Right hindlimb (tissue), 1 donor: ENCODE data around the gene TMX1.
"Not testable (repeated sequence)": the region's sequence is repeated elsewhere in the genome, so short reads cannot be mapped to it uniquely, and the experiment has no call there.

ENCODE experiments used
- DNase-seq: peaks from one replicate; pipeline ENCODE4 v3.0.0-alpha.2; 2018

Gene TMX1

GRCh38 chr14:51239813-51240803, at the start of gene TMX1:
Gene TMX1 (plus strand): TSS chr14:51240247. CDS start chr14:51240293, 46 bp downstream.
- peak; percentile 98 for DNase-seq

DNA sequence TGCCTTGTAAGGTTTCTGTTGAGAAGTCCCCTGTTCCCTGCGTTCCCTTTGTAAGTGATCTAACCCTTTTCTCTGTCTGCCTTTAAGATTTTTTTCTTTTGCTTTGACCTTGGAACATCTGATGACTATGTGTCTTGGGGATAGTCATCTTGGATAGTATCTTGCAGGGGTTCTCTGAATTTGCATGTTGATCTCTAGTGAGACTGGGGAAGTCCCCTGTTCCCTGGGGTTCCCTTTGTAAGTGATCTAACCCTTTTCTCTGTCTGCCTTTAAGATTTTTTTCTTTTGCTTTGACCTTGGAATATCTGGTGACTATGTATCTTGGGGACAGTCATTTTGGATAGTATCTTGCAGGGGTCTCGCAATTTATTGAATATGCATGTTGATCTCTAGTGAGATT, 38.2 kb upstream of the TMX1 start:
- DNase-seq: no peak

DNA sequence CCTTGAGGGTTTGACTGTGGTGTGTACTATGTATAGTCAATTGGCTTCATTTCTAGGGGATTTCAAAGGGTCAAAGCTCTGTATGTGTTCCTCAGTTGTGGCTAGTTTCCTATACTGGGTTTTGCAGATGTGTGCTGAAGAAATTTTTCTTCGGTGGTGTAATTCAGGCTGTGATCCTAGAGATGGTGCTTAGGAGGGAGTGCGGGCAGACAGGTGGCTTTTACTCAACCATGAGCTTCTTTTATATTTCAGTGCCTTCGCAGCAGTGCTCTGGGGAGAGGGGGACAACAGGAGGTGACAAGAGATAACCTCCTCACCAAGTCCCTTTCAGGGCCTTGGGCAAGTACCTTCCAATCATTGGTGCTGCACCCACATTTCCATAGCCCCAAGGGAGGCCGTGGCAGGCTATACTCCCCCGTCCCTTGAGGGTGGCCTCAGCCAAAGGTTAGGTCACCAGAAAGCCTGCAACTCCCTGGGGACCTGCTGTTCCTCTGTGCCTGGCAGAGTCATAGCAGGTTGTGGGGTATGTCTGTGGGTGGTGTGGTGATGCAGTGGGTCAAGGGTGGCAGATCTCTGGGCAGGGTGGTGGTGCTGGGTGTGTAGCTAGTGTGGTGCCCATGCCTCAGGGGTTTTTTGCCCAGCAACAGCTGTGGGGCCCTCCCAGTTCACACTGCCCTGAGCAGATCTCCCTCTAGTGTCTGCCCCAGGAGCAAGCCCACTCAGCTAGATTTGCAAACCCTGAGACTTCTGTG, 37.0 kb upstream of the TMX1 start:
- no peak for DNase-seq

DNA sequence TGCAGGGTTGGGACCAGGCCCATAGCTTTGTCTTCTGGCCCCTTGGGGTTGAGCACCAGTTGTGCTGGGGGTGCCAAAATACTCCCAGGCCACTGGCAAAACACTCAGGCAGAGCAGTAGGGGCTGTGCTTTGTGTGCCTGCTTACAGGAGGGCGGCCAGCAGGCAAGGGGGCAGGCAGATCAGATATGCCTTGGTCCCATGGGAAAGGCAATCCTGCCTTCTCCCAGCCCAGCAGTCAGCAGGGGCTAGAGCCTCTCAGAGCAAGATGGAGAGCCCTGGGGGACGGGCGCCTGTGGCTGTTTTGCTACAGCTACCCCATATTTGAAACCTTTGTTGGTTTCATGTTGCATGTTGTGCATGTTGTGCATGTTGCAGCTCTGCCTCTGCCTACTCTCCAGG, 36.2 kb upstream of the TMX1 start:
- no peak for DNase-seq

GRCh38 chr14:51205486-51205885, 34.6 kb upstream of the TMX1 start:
- no peak for DNase-seq

GRCh38 chr14:51206462-51206861, 33.6 kb upstream of the TMX1 start:
- no peak for DNase-seq

DNA sequence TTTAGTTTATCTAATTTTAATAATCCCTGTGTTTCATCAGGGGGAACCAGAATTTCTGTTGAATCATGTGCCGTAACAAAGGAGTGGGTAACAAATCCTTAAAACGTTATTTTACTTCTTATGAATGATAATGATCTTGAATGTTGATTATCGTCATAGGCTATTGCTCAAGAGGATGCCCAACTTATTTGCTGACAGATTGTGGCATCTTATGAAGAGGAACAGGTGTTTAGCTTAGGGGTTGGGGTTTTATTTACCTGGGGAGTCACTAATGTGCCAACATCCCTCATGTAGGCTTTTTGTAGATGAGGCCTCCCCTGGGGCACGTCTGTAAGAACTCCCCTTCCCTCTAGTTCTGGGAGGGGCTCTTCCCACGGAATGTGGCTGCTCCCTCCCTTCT, 32.4 kb upstream of the TMX1 start:
- DNase-seq: no peak

- no peak for DNase-seq
Measured at GRCh38 chr14:51208982-51209381, 31.1 kb upstream of the TMX1 start.

DNA sequence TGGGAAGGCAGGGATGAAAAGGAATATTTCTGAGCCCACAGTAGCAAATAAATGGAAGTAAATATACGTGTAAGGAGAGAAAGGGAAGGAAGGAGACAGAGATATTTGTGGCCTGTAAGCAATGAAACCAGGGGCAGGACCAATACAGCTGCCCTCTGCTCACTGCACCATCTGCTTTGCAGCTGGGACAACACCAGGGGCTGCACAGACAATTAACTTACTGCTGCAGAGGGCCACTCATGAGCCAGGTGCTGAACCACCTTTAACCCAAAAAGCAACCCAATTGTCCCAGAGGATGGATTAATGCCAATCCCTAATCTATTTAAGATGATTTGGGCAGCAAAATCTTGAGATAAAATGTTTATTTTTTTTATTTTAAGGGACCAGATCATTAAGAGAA, 30.6 kb upstream of the TMX1 start:
- no peak for DNase-seq

DNA sequence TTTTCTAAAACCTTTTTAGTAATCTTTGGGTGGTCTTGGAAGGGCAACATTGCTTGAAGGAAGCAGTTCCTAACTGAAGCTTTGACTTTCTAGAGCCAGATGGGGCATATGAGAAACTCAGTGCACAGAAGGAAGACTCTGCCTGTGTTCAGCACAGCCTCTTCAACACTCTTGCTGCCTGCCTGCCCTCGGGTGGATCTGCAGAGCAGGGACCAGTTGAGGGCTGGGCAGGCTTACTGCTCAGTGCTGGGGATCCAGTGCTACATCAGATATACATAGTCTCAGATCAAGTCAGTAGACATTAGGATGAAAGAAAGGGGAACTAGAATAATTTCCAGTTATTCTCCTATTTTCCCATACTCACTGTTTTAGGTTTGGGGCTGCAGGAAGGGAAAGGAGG, 29.5 kb upstream of the TMX1 start:
- DNase-seq: no peak

DNA sequence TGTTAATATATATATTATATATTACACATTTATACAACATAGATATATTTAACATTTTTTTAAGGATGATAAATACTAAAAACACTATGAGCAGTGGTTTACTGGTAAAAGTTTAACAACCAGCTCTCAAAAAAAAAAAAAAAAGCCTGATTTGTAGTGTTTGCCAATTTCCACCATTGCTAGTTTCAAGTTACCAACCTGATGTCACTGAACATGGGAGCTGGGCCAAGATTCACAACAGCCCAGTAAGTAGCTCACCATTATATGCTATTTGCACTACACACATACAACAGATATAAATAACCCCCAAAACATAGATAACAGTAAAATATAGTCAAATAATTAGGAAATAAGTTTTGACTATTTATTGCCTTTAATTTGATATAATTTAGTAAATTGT, 28.9 kb upstream of the TMX1 start:
- peak; percentile 24 for DNase-seq

GRCh38 chr14:51216602-51217001, 23.4 kb upstream of the TMX1 start:
- no peak for DNase-seq

DNA sequence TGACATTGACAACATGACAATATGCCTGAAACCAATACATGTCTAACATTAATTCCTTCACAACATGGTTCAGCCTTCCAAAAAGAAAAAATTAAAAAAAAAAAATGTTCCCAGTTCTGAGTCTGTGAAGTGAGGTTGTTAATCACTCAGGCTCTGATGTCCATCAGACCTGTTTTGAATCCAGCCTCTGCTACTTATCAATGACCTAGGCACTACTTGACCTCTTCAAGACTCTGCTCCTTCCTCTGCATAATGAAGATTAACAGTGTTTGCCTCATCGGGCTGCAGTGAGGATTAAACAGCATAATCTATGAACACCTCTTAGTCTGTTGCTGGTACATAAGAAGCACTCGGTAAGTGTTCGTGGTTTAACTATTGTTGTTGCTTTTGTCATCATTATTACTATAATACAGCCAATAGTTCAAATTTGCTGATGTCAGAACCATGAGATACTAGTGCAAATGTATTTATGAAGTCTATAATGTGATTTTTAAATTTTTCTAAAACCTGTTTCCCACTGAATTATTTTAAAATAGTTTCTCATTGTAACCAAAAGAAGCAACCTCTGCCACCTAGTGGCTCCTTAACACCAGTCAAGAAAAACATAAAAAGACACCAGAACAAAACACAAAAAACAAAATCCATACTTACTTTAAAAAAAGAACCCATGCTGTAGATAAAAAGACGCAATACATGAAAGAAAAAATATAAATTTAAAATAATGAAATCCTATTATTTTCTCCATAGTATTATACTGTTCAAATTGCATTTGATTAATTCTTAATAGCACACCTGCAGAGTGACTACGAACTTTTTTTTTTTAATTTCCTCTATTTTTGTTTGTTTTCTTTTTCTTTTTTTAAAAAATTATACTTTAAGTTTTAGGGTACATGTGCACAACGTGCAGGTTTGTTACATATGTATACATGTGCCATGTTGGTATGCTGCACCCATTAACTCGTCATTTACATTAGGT, 20.3 kb upstream of the TMX1 start:
- DNase-seq: no peak

DNA sequence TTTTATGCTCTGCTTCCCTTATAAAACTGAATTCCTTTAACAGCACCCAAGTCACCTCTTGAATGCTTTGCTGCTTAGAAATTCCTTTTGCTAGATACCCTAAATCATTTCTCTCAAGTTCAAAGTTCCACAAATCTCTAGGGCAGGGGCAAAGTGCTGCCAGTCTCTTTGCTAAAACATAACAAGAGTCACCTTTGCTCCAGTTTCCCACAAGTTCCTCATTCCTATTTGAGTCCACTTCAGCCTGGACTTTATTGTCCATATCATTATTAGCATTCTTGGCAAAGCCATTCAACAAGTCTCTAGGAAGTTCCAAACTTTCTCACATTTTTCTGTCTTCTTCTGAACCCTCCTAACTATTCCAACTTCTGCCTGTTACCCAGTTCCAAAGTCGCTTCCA, 16.6 kb upstream of the TMX1 start:
- not testable (repeated sequence) for DNase-seq

- DNase-seq: no peak
Measured at GRCh38 chr14:51224551-51224950, 15.5 kb upstream of the TMX1 start.

GRCh38 chr14:51225751-51226150, 14.3 kb upstream of the TMX1 start:
- DNase-seq: no peak

DNA sequence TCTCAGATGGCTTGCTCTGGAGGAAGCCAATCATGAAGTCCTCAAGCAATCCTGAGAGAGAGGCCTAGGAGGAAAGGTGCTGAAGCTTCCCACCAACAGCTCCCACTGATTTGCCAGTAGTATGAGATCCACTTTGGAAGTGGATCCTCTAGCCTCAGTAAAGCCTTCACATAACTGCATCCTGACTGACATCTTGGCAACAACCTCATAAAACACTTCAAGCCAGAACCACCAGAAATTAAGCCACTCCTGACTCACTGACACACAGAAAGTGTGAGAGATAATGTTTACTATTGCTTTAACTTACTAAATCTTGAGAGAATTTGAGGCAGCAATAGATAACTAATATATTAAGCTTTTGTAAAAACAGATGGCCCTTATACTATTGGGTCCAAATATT, 11.7 kb upstream of the TMX1 start:
- DNase-seq: no peak

DNA sequence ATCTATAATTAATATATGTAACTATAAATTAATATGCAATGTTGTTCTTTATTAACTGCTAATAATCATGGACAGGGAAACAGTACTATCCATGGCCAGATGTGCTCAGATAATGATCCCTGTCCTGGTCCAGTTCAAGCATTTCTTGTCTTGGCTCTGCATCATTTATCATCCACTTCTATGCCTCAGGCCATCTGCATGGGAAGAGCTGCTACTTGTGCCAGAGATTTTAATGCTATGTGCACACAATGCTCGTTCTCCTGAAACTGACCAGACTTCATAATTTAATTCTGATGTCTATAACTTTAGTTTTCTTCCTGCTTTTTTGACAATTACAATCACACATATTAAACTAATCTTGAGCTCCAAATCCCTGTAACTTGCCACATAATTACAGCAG, 11.2 kb upstream of the TMX1 start:
- DNase-seq: no peak

DNA sequence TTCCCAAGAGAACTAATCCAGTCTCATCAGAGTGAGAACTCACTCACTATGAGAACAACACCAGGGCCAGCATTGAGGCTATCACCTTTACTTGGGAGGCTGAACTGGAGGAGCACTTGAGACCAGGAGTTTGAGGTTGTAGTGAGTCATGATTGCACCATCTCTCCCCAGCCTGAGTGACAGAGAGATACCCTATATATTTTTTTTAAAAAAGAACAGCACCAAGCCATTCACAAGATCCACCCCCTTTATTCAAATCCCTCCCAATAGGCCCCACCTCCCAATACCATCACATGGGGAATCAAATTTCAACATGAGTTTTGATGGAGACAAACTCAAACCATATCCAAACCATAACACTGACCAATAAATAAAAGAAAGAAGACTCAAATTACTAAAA, 3.7 kb upstream of the TMX1 start:
- no peak for DNase-seq

- no peak for DNase-seq
Measured at GRCh38 chr14:51240804-51241380, 845 bp downstream of the TMX1 start.

GRCh38 chr14:51242545-51243490, 2.8 kb downstream of the TMX1 start:
- DNase-seq: no peak
